Panc1 (cell line): ENCODE measurements around the gene MED16. TPM values are rescaled to one million over a fixed set of nuclear protein-coding genes. Genes with fewer than 3 reads are reported as not detected.
A peak's percentile ranks its signal among the peaks of the same experiment; 100 is the strongest.

Experiments used
- ATAC-seq: fragments of 200-7000 bp; cut with Tn5 transposase; 2 replicates; pipeline ENCODE4 v1.9.1; 2020; ENCODE audit warnings: mild to moderate bottlenecking, moderate library complexity
- BruUV-seq: library from RNA; stranded (reverse); fragments of 400-500 nt; replicated peaks from 2 replicates; lab custom pipeline; 2021; lab: Mats Ljungman, UMichigan
- CTCF ChIA-PET: fragments of 300-600 bp; sonication (Branson Sonifier 250); formaldehyde crosslinking; loops from one replicate; lab custom pipeline; 2022; ENCODE audit warnings: antibody characterized with exemption; lab: Charles Lee
- POLR2A ChIA-PET: fragments of 300-600 bp; sonication (Branson Sonifier 250); formaldehyde crosslinking; loops from one replicate; lab custom pipeline; 2022; ENCODE audit warnings: antibody characterized with exemption; lab: Charles Lee
- DNase-seq: peaks from one replicate; pipeline ENCODE4 v3.0.0-alpha.2; 2010; ENCODE audit warnings: low read depth, low spot score
- H3K27ac ChIP-seq: 2 replicates; pipeline ENCODE4 v1.5.1; 2011; ENCODE audit warnings: mild to moderate bottlenecking, low read length, inconsistent platforms
- H3K27me3 ChIP-seq: fragments of 200-500 bp; sonication (Bioruptor generic); 2 replicates; pipeline ENCODE4 v1.6.0; 2014; ENCODE audit warnings: low read length, inconsistent platforms; ENCODE audit not compliant: control insufficient read depth, insufficient read depth
- H3K36me3 ChIP-seq: fragments of 200-500 bp; sonication (Bioruptor generic); 2 replicates; pipeline ENCODE4 v1.5.1; 2014; ENCODE audit warnings: inconsistent platforms, mild to moderate bottlenecking, low read length, moderate library complexity; ENCODE audit not compliant: control insufficient read depth, insufficient read depth
- H3K4me1 ChIP-seq: 2 replicates; pipeline ENCODE4 v1.5.1; 2011; ENCODE audit warnings: inconsistent platforms, mild to moderate bottlenecking, low read length, moderate library complexity; ENCODE audit not compliant: control insufficient read depth, insufficient read depth
- H3K4me3 ChIP-seq, 2 experiments: 2 replicates each; pipeline ENCODE4 v1.5.1; 2011 to 2012; ENCODE audit warnings: low read depth in 2 of 2, low read length in 2 of 2, mild to moderate bottlenecking in 2 of 2, inconsistent platforms in 1 of 2, moderate library complexity in 1 of 2
- H3K9me3 ChIP-seq: fragments of 200-500 bp; sonication (Bioruptor generic); 2 replicates; pipeline ENCODE4 v1.5.1; 2014; ENCODE audit warnings: low read depth, mild to moderate bottlenecking, inconsistent platforms, low read length, moderate library complexity; ENCODE audit not compliant: control insufficient read depth, insufficient read depth
- POLR2AphosphoS5 ChIP-seq: IDR thresholded peaks from 2 replicates; pipeline ENCODE4 v1.6.1; 2012; ENCODE audit warnings: mild to moderate bottlenecking, low read depth, low read length, moderate library complexity
- SIN3A ChIP-seq: IDR thresholded peaks from 2 replicates; pipeline ENCODE4 v1.6.1; 2012; ENCODE audit warnings: low read depth, mild to moderate bottlenecking, low read length, moderate library complexity, borderline replicate concordance; ENCODE audit not compliant: insufficient read depth
- TCF7L2 ChIP-seq: IDR thresholded peaks from 2 replicates; pipeline ENCODE4 v1.6.1; 2011; ENCODE audit warnings: mild to moderate bottlenecking, low read depth, low read length, inconsistent platforms
- in situ Hi-C: cut with HindIII; loops from 2 replicates; pipeline ENCODE4 v1.10.0; 2016; ENCODE audit warnings: low sequenced_read_pairs, low pct_unique_long_range_greater_than_20kb
- intact Hi-C: fragments of 100-400 bp; cut with micrococcal nuclease; formaldehyde crosslinking; loops from one replicate; pipeline ENCODE4 v1.10.0; 2022; ENCODE audit not compliant: unreplicated experiment
- total RNA-seq: library from RNA; stranded (reverse); gene quantifications from one replicate; pipeline ENCODE4 v1.2.1, GENCODE V29; 2021; ENCODE audit not compliant: unreplicated experiment
- TF ChIP-seq, protein P1 (sequence below): fragments of 450-650 bp; IDR thresholded peaks from 2 replicates; pipeline ENCODE4 v1.5.1; 2017; ENCODE audit warnings: mild to moderate bottlenecking
- TF ChIP-seq, protein P2 (sequence below), 2 experiments: IDR thresholded peaks; 2 replicates each; pipeline ENCODE4 v1.6.1; 2011 to 2012; ENCODE audit warnings: low read depth in 2 of 2, control low read depth in 1 of 2, low read length in 1 of 2, mild to moderate bottlenecking in 1 of 2, moderate library complexity in 1 of 2; ENCODE audit not compliant: insufficient read depth in 1 of 2

Gene MED16
- total RNA-seq, 1 experiment from 2014 or later = 39.5 TPM

GRCh38 chr19:873084-873483, 19.9 kb downstream of the MED16 start:
- POLR2A ChIA-PET = no interaction called here
- ATAC-seq (no peak), DNase-seq (no peak)
- Histone ChIP-seq H3K9me3 (no peaks in the 10 kb centered on the region), H3K27me3 (no peaks in the 10 kb centered on the region), H3K4me3 (no peak overlapping the region), H3K4me1 (peaks cover 5% of the 10 kb centered on the region; the same call in 1 of the 2 replicates), H3K36me3 (no peaks in the 10 kb centered on the region), H3K27ac (no peak overlapping the region)
- TF ChIP-seq, protein P1, sequence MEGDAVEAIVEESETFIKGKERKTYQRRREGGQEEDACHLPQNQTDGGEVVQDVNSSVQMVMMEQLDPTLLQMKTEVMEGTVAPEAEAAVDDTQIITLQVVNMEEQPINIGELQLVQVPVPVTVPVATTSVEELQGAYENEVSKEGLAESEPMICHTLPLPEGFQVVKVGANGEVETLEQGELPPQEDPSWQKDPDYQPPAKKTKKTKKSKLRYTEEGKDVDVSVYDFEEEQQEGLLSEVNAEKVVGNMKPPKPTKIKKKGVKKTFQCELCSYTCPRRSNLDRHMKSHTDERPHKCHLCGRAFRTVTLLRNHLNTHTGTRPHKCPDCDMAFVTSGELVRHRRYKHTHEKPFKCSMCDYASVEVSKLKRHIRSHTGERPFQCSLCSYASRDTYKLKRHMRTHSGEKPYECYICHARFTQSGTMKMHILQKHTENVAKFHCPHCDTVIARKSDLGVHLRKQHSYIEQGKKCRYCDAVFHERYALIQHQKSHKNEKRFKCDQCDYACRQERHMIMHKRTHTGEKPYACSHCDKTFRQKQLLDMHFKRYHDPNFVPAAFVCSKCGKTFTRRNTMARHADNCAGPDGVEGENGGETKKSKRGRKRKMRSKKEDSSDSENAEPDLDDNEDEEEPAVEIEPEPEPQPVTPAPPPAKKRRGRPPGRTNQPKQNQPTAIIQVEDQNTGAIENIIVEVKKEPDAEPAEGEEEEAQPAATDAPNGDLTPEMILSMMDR = no peak
- BruUV-seq = no TSS peak
- in situ Hi-C loops (no loop called here), intact Hi-C loops (no loop called here)
- CTCF ChIA-PET = no interaction called here

- Histone ChIP-seq H3K36me3 (no peaks in the 10 kb centered on the region), H3K9me3 (no peaks in the 10 kb centered on the region), H3K4me1 (peaks cover 5% of the 10 kb centered on the region; the same call in 1 of the 2 replicates), H3K27me3 (no peaks in the 10 kb centered on the region), H3K27ac (no peak overlapping the region), H3K4me3 (no peak overlapping the region)
- intact Hi-C loops (no loop called here), in situ Hi-C loops (no loop called here)
- no TSS peak for BruUV-seq
- ATAC-seq (peak; percentile 70), DNase-seq (no peak)
- TF ChIP-seq TCF7L2 = no peak
- TF ChIP-seq, protein P1 = no peak
- TF ChIP-seq, protein P2, sequence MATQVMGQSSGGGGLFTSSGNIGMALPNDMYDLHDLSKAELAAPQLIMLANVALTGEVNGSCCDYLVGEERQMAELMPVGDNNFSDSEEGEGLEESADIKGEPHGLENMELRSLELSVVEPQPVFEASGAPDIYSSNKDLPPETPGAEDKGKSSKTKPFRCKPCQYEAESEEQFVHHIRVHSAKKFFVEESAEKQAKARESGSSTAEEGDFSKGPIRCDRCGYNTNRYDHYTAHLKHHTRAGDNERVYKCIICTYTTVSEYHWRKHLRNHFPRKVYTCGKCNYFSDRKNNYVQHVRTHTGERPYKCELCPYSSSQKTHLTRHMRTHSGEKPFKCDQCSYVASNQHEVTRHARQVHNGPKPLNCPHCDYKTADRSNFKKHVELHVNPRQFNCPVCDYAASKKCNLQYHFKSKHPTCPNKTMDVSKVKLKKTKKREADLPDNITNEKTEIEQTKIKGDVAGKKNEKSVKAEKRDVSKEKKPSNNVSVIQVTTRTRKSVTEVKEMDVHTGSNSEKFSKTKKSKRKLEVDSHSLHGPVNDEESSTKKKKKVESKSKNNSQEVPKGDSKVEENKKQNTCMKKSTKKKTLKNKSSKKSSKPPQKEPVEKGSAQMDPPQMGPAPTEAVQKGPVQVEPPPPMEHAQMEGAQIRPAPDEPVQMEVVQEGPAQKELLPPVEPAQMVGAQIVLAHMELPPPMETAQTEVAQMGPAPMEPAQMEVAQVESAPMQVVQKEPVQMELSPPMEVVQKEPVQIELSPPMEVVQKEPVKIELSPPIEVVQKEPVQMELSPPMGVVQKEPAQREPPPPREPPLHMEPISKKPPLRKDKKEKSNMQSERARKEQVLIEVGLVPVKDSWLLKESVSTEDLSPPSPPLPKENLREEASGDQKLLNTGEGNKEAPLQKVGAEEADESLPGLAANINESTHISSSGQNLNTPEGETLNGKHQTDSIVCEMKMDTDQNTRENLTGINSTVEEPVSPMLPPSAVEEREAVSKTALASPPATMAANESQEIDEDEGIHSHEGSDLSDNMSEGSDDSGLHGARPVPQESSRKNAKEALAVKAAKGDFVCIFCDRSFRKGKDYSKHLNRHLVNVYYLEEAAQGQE (IDR thresholded peaks at IDR 0.05; ENCODE audit: insufficient read depth in 1 of 2, low read depth in 2 of 2, low read length in 1 of 2) = no peak
- no peak for TF ChIP-seq SIN3A
- TF ChIP-seq POLR2AphosphoS5 = no peak
- POLR2A ChIA-PET = no interaction called here
- CTCF ChIA-PET = no interaction called here
Measured at GRCh38 chr19:872266-872951, 20.6 kb downstream of the MED16 start.
